ENCODE data around the gene SMARCA2.

Gene SMARCA2

GRCh38 chr9:2181792-2182191 lies 166.6 kb downstream of the SMARCA2 start:
- Histone ChIP-seq H3K4me3 (ENCODE audit: insufficient read length, low read depth) (no peak overlapping the region), H3K9ac (ENCODE audit: insufficient read length, low read depth) (no peak overlapping the region), H3K9me3 (ENCODE audit: insufficient read depth, low read length) (no peaks in the 10 kb centered on the region), H3K27me3 (ENCODE audit: insufficient read depth, insufficient read length) (no peaks in the 10 kb centered on the region), H3K4me1 (ENCODE audit: insufficient read depth, insufficient read length) (no peaks in the 10 kb centered on the region), H3K36me3 (ENCODE audit: insufficient read depth, insufficient read length, low read length) (no peaks in the 10 kb centered on the region)
- DNase-seq (ENCODE audit: low read depth, low spot score) = peak; percentile 69
- TF ChIP-seq ZNF274 (IDR thresholded peaks at IDR 0.05; ENCODE audit: low read depth, low read length) (no peak), SUZ12 (IDR thresholded peaks at IDR 0.05; ENCODE audit: extremely low read depth, insufficient read depth, insufficient read length) (no peak), YY1 (IDR thresholded peaks at IDR 0.05; ENCODE audit: insufficient read depth, insufficient read length) (no peak)

GRCh38 chr9:2190939-2191608 lies 175.9 kb downstream of the SMARCA2 start:
- DNase-seq (ENCODE audit: low read depth, low spot score) = no peak
- no peak for TF ChIP-seq SUZ12 (IDR thresholded peaks at IDR 0.05; ENCODE audit: extremely low read depth, insufficient read depth, insufficient read length)
- no peak for TF ChIP-seq ZNF274 (IDR thresholded peaks at IDR 0.05; ENCODE audit: low read depth, low read length)
- no peak for TF ChIP-seq YY1 (IDR thresholded peaks at IDR 0.05; ENCODE audit: insufficient read depth, insufficient read length)
- Histone ChIP-seq H3K4me3 (ENCODE audit: insufficient read length, low read depth) (no peak overlapping the region), H3K27me3 (ENCODE audit: insufficient read depth, insufficient read length) (no peaks in the 10 kb centered on the region), H3K36me3 (ENCODE audit: insufficient read depth, insufficient read length, low read length) (no peaks in the 10 kb centered on the region), H3K4me1 (ENCODE audit: insufficient read depth, insufficient read length) (no peaks in the 10 kb centered on the region), H3K9ac (ENCODE audit: insufficient read length, low read depth) (no peak overlapping the region), H3K9me3 (ENCODE audit: insufficient read depth, low read length) (no peaks in the 10 kb centered on the region)

- H3K4me3 ChIP-seq (ENCODE audit: insufficient read length, low read depth) = no peak overlapping the region
- no peaks in the 10 kb centered on the region for H3K36me3 ChIP-seq (ENCODE audit: insufficient read depth, insufficient read length, low read length)
- TF ChIP-seq SUZ12 (IDR thresholded peaks at IDR 0.05; ENCODE audit: extremely low read depth, insufficient read depth, insufficient read length) = no peak
- TF ChIP-seq YY1 (IDR thresholded peaks at IDR 0.05; ENCODE audit: insufficient read depth, insufficient read length) = no peak
- no peak for TF ChIP-seq ZNF274 (IDR thresholded peaks at IDR 0.05; ENCODE audit: low read depth, low read length)
Measured at GRCh38 chr9:2191609-2191972, 176.4 kb downstream of the SMARCA2 start.

GRCh38 chr9:2192356-2192979 lies 177.3 kb downstream of the SMARCA2 start:
- H3K4me1 ChIP-seq (ENCODE audit: insufficient read depth, insufficient read length) = no peaks in the 10 kb centered on the region
- H3K9me3 ChIP-seq (ENCODE audit: insufficient read depth, low read length) = no peaks in the 10 kb centered on the region
- H3K9ac ChIP-seq (ENCODE audit: insufficient read length, low read depth) = no peak overlapping the region
- no peak overlapping the region for H3K4me3 ChIP-seq (ENCODE audit: insufficient read length, low read depth)
- H3K27me3 ChIP-seq (ENCODE audit: insufficient read depth, insufficient read length) = no peaks in the 10 kb centered on the region
- H3K36me3 ChIP-seq (ENCODE audit: insufficient read depth, insufficient read length, low read length) = no peaks in the 10 kb centered on the region
- no peak for TF ChIP-seq SUZ12 (IDR thresholded peaks at IDR 0.05; ENCODE audit: extremely low read depth, insufficient read depth, insufficient read length)
- no peak for TF ChIP-seq YY1 (IDR thresholded peaks at IDR 0.05; ENCODE audit: insufficient read depth, insufficient read length)
- no peak for TF ChIP-seq ZNF274 (IDR thresholded peaks at IDR 0.05; ENCODE audit: low read depth, low read length)
- DNase-seq (ENCODE audit: low read depth, low spot score) = no peak

More at GRCh38 chr9:2191609-2191972, 176.4 kb downstream of the SMARCA2 start:
- Histone ChIP-seq H3K4me1 (ENCODE audit: insufficient read depth, insufficient read length) (no peaks in the 10 kb centered on the region), H3K9ac (ENCODE audit: insufficient read length, low read depth) (no peak overlapping the region), H3K9me3 (ENCODE audit: insufficient read depth, low read length) (no peaks in the 10 kb centered on the region), H3K27me3 (ENCODE audit: insufficient read depth, insufficient read length) (no peaks in the 10 kb centered on the region)
- no peak for DNase-seq (ENCODE audit: low read depth, low spot score)

GRCh38 chr9:2193552-2193951 lies 178.4 kb downstream of the SMARCA2 start:
- Histone ChIP-seq H3K9me3 (ENCODE audit: insufficient read depth, low read length) (peaks cover 4% of the 10 kb centered on the region), H3K36me3 (ENCODE audit: insufficient read depth, insufficient read length, low read length) (no peaks in the 10 kb centered on the region), H3K27me3 (ENCODE audit: insufficient read depth, insufficient read length) (no peaks in the 10 kb centered on the region), H3K9ac (ENCODE audit: insufficient read length, low read depth) (no peak overlapping the region), H3K4me1 (ENCODE audit: insufficient read depth, insufficient read length) (no peaks in the 10 kb centered on the region), H3K4me3 (ENCODE audit: insufficient read length, low read depth) (no peak overlapping the region)
- no peak for TF ChIP-seq YY1 (IDR thresholded peaks at IDR 0.05; ENCODE audit: insufficient read depth, insufficient read length)
- no peak for TF ChIP-seq ZNF274 (IDR thresholded peaks at IDR 0.05; ENCODE audit: low read depth, low read length)
- TF ChIP-seq SUZ12 (IDR thresholded peaks at IDR 0.05; ENCODE audit: extremely low read depth, insufficient read depth, insufficient read length) = no peak
- DNase-seq (ENCODE audit: low read depth, low spot score) = no peak

GRCh38 chr9:2195211-2195610 lies 180.1 kb downstream of the SMARCA2 start:
- Histone ChIP-seq H3K4me1 (ENCODE audit: insufficient read depth, insufficient read length) (no peaks in the 10 kb centered on the region), H3K9ac (ENCODE audit: insufficient read length, low read depth) (no peak overlapping the region), H3K4me3 (ENCODE audit: insufficient read length, low read depth) (no peak overlapping the region), H3K27me3 (ENCODE audit: insufficient read depth, insufficient read length) (no peaks in the 10 kb centered on the region), H3K36me3 (ENCODE audit: insufficient read depth, insufficient read length, low read length) (no peaks in the 10 kb centered on the region), H3K9me3 (ENCODE audit: insufficient read depth, low read length) (peaks cover 20% of the 10 kb centered on the region)
- DNase-seq (ENCODE audit: low read depth, low spot score) = no peak
- TF ChIP-seq ZNF274 (IDR thresholded peaks at IDR 0.05; ENCODE audit: low read depth, low read length) (no peak), YY1 (IDR thresholded peaks at IDR 0.05; ENCODE audit: insufficient read depth, insufficient read length) (no peak), SUZ12 (IDR thresholded peaks at IDR 0.05; ENCODE audit: extremely low read depth, insufficient read depth, insufficient read length) (no peak)

GRCh38 chr9:2196757-2197156 lies 181.6 kb downstream of the SMARCA2 start:
- Histone ChIP-seq H3K27me3 (ENCODE audit: insufficient read depth, insufficient read length) (no peaks in the 10 kb centered on the region), H3K9ac (ENCODE audit: insufficient read length, low read depth) (no peak overlapping the region), H3K36me3 (ENCODE audit: insufficient read depth, insufficient read length, low read length) (no peaks in the 10 kb centered on the region), H3K9me3 (ENCODE audit: insufficient read depth, low read length) (peaks cover 36% of the 10 kb centered on the region), H3K4me1 (ENCODE audit: insufficient read depth, insufficient read length) (no peaks in the 10 kb centered on the region), H3K4me3 (ENCODE audit: insufficient read length, low read depth) (no peak overlapping the region)
- TF ChIP-seq SUZ12 (IDR thresholded peaks at IDR 0.05; ENCODE audit: extremely low read depth, insufficient read depth, insufficient read length) (no peak), YY1 (IDR thresholded peaks at IDR 0.05; ENCODE audit: insufficient read depth, insufficient read length) (no peak), ZNF274 (IDR thresholded peaks at IDR 0.05; ENCODE audit: low read depth, low read length) (no peak)
- no peak for DNase-seq (ENCODE audit: low read depth, low spot score)
